OCI-M1 (cell line): Measurements from ENCODE around the gene GEN1.
A peak's percentile ranks its signal among the peaks of the same experiment; 100 is the strongest.

Experiments
- DNase-seq: peaks from one replicate; lab custom pipeline; 2025; lab: John Stamatoyannopoulos, UW

GEN1 gene

GRCh38 chr2:17754773-17755425 is 961 bp downstream of the GEN1 start:
- peak; percentile 61 for DNase-seq

DNA sequence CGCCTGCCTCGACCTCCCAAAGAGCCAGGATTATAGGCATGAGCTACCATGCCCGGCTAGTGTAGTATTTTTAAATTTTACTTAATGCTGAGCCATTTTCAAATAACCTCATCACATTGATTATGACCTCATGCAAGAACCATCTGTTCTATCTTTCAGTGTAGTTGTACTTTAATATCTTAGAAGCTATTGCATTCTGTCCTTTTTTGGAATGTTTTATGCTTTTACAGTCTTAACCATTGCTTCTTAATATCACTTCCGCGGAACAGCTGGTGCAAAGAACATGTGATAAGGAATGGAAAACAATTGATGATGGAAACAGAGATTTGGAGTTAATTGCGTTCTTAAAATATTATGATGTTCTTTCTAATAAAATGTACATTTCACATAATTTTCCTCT is 2.7 kb downstream of the GEN1 start:
- DNase-seq: no peak

DNA sequence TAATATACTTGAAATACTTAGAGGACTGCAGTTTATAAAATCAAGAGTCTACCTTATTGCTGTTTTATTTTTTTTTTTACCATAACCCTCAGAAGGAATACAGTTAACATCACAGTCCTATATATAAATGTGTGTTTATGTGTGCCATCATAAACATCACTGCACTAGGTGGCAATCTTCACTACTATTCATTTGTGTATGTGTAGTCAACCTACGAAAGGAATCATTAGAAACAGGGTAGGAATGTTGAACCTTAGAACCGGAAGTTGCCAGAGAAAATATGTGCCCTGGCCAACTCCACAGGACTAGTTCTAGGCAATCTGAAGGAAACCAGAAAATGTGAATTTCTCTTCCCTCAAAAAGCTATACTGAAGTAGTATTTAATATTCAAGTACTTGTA is 3.4 kb downstream of the GEN1 start:
- peak; percentile 63 for DNase-seq

GRCh38 chr2:17758118-17758517 is 4.2 kb downstream of the GEN1 start:
- peak; percentile 63 for DNase-seq

GRCh38 chr2:17759805-17760204 is 5.9 kb downstream of the GEN1 start:
- peak; percentile 67 for DNase-seq

GRCh38 chr2:17762451-17762850 is 8.5 kb downstream of the GEN1 start:
- no peak for DNase-seq

- no peak for DNase-seq
These were observed 9.8 kb downstream of the GEN1 start for GRCh38 chr2:17763641-17764333.

- DNase-seq: no peak
These were observed 11.5 kb downstream of the GEN1 start for GRCh38 chr2:17765398-17765797.

DNA sequence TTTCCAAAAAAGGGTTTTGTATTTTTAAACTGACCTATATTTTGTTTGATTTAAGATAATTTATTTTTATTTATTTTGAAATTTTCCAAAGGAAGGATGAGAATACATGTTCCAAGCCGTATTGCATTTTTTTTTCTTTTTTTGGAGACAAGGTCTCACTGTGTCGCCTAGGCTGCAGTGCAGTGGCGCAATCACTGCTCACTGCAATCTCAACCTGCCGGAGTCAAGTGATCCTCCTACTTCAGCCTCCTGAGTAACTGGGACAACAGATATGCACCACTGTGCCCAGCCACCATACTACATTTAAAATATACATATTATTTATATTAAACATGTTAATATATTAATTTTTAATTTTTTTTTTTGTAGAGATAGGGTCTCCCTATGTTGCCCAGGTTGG is 15.0 kb downstream of the GEN1 start:
- DNase-seq: no peak

GRCh38 chr2:17771956-17772355 is 18.0 kb downstream of the GEN1 start:
- no peak for DNase-seq

GRCh38 chr2:17772532-17772931 is 18.6 kb downstream of the GEN1 start:
- DNase-seq: no peak

- DNase-seq: no peak
These were observed 26.6 kb downstream of the GEN1 start for GRCh38 chr2:17780546-17780945.

GRCh38 chr2:17781482-17781881 is 27.5 kb downstream of the GEN1 start:
- DNase-seq: no peak

- DNase-seq: no peak
These were observed 32.8 kb downstream of the GEN1 start for GRCh38 chr2:17786727-17787126.

DNA sequence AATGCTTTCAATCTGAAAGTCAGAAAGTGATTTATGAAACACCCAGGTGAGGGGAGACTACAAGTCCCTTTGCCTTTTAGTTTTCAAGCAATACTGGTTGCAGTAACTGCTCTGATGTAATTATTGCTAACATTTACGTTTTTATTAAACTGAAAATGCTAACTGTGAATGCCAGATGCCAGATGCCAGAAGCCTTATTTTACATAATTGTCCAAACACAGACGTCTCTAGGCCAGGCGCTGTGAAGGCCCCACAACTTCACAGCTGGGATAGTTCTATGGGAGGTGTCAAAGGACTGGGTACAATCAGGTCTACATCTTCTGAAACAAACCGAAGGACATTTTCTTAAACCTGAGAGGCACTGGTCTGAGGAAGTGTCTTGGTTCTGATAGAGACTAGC is 34.8 kb downstream of the GEN1 start:
- DNase-seq: no peak

- DNase-seq: no peak
These were observed 36.6 kb downstream of the GEN1 start for GRCh38 chr2:17790536-17790935.

- no peak for DNase-seq
These were observed 37.3 kb downstream of the GEN1 start for GRCh38 chr2:17791121-17791816.

- no peak for DNase-seq
These were observed 37.8 kb downstream of the GEN1 start for GRCh38 chr2:17791817-17792130.

DNA sequence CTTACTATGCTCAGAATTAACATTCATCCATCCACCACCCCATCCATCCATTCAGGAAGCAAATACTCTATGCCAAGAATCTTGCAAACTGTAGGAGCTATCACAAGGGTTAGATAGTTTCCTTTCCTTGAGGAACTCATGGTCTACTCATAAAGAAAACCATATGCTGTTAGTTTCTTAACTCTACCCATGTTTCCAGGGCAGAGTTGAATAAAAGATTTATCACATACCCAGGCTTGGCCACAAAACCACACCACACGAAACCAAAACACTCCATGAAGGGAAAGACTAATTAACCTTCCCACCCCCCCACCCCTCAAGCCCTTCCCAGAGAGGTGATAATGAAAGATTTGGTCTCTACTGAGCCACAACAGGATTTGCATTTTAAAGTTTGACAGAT is 38.6 kb downstream of the GEN1 start:
- peak; percentile 52 for DNase-seq

- no peak for DNase-seq
These were observed 39.4 kb downstream of the GEN1 start for GRCh38 chr2:17793296-17793695.

DNA sequence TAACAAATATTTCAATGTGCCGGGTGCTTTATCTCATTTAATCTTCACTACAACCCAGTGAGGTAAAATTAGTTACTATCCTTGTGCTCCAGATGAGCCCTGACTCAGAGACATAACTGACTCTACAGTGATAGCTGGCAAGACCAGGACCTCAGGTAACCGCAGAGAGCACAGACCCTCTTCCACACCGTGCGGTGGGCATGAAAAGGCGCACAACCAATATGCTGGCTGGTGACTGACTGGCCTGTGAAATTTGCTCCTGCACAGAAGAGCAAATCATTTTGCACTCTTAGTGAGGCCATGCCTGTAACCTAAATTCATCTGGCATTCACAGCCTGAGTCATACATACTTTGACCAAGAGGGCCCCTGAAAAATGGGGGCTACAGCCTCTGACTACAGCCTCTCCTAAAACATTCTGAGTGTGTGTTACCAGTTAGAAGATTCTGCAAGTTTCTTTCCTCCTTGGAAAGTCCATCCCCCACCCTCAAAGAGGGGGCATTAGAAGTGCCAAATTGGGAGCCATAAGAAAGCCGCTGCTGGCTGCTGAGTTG is 39.9 kb downstream of the GEN1 start:
- no peak for DNase-seq

DNA sequence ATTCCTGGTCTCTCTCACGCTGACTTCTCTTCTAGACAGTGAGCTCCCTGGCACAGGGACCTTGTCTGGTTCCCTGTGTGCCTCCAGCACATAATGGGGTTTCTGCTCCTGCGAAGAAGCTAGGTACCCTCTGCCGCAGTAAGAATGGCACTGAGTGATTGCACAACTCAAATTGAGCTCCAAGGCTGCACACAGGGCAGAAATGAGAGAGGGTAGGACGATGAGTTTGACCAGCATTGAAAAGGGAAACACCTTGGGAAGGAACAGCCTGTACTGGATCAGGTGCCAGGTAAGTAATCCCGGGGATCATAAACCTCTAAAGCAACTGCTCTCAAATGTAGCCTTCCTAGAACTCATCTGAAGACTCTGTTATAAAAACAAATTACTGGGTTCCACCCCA is 41.4 kb downstream of the GEN1 start:
- DNase-seq: no peak

- DNase-seq: no peak
These were observed 44.4 kb downstream of the GEN1 start for GRCh38 chr2:17798338-17798737.
